RWPE1 (cell line): ENCODE measurements around the gene HOXD13.

Experiments
- CTCF ChIA-PET: fragments of 350-600 bp; sonication (Branson Sonifier 250); formaldehyde crosslinking; extraction: SDS; loops from one replicate; lab custom pipeline; 2021; lab: Yijun Ruan, JAX
- POLR2A ChIA-PET: fragments of 400-600 bp; formaldehyde crosslinking; extraction: SDS; loops from one replicate; lab custom pipeline; 2020; ENCODE audit warnings: antibody characterized with exemption; ENCODE audit not compliant: low non-redundant PET; lab: Yijun Ruan, JAX
- DNase-seq: peaks from one replicate; pipeline ENCODE4 v3.0.0; 2012; ENCODE audit warnings: low spot score
- H3K27ac ChIP-seq: fragments of 450-650 bp; 2 replicates; pipeline ENCODE4 v1.5.1; 2017
- TF ChIP-seq, protein P1 (sequence below): fragments of 450-650 bp; conservative IDR thresholded peaks from 2 replicates; pipeline ENCODE4 v1.5.1; 2017; ENCODE audit warnings: low read depth, mild to moderate bottlenecking

The HOXD13 gene

DNA sequence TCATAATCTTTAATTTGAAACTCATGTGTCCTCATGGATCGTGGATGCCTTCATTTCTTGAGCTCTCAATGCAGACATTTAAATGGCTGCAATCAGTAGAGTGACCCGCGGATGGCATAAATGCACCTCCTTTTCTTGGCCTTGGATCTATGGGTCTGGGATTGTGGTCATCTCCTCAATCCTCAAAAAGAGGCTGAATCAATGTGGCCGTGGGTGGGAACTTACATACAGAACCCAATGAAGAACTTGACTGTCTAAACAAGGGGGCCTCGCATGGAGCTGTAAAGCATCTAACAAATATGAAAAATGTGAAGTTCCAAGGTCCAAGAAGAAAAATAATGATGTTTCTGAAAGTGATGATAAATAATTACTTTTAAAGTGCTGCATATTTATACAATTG is 2.9 kb downstream of the HOXD13 start:
- CTCF ChIA-PET, result interaction anchor here (2.6 kb wide), 1 partner anchor 15 kb away, joined by 16 read pairs; no protein-coding TSS in a partner anchor
- POLR2A ChIA-PET, result no interaction called here
- TF ChIP-seq, protein P1, sequence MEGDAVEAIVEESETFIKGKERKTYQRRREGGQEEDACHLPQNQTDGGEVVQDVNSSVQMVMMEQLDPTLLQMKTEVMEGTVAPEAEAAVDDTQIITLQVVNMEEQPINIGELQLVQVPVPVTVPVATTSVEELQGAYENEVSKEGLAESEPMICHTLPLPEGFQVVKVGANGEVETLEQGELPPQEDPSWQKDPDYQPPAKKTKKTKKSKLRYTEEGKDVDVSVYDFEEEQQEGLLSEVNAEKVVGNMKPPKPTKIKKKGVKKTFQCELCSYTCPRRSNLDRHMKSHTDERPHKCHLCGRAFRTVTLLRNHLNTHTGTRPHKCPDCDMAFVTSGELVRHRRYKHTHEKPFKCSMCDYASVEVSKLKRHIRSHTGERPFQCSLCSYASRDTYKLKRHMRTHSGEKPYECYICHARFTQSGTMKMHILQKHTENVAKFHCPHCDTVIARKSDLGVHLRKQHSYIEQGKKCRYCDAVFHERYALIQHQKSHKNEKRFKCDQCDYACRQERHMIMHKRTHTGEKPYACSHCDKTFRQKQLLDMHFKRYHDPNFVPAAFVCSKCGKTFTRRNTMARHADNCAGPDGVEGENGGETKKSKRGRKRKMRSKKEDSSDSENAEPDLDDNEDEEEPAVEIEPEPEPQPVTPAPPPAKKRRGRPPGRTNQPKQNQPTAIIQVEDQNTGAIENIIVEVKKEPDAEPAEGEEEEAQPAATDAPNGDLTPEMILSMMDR, result no peak
- DNase-seq, result no peak
- no peak overlapping the region for H3K27ac ChIP-seq

- POLR2A ChIA-PET, result interaction anchor here (0.9 kb wide), 1 partner anchor 10 kb away, joined by 4 read pairs; the partner anchor contains the start of gene HOXD11
- DNase-seq, result no peak
- no peak overlapping the region for H3K27ac ChIP-seq
- TF ChIP-seq, protein P1, result no peak
- CTCF ChIA-PET, result interaction anchor here (0.6 to 2.6 kb wide), 9 partner anchors 8 to 1844 kb away, joined by 3 to 16 read pairs (median 4); no protein-coding TSS in a partner anchor
Measured at GRCh38 chr2:176096243-176096985, 3.9 kb downstream of the HOXD13 start.

- CTCF ChIA-PET, result interaction anchor here (0.6 to 2.6 kb wide), 21 partner anchors 9 to 1843 kb away, joined by 3 to 16 read pairs (median 4); no protein-coding TSS in a partner anchor
- DNase-seq, result peak; percentile 71
- peak overlapping the region; percentile 68 for H3K27ac ChIP-seq
- TF ChIP-seq, protein P1, result peak; percentile 91
- POLR2A ChIA-PET, result interaction anchor here (0.9 kb wide), 1 partner anchor 9 kb away, joined by 4 read pairs; the partner anchor contains the start of gene HOXD11
Measured at GRCh38 chr2:176096986-176097819, 4.7 kb downstream of the HOXD13 start.

GRCh38 chr2:176097820-176098365 is 5.4 kb downstream of the HOXD13 start:
- TF ChIP-seq, protein P1, result peak; percentile 46
- ChIA-PET CTCF (interaction anchor here (0.6 to 2.6 kb wide), 18 partner anchors 9 to 1404 kb away, joined by 3 to 16 read pairs (median 4); no protein-coding TSS in a partner anchor), POLR2A (interaction anchor here (0.9 kb wide), 1 partner anchor 9 kb away, joined by 4 read pairs; the partner anchor contains the start of gene HOXD11)
- DNase-seq, result no peak
- peak overlapping the region; percentile 68 for H3K27ac ChIP-seq

DNA sequence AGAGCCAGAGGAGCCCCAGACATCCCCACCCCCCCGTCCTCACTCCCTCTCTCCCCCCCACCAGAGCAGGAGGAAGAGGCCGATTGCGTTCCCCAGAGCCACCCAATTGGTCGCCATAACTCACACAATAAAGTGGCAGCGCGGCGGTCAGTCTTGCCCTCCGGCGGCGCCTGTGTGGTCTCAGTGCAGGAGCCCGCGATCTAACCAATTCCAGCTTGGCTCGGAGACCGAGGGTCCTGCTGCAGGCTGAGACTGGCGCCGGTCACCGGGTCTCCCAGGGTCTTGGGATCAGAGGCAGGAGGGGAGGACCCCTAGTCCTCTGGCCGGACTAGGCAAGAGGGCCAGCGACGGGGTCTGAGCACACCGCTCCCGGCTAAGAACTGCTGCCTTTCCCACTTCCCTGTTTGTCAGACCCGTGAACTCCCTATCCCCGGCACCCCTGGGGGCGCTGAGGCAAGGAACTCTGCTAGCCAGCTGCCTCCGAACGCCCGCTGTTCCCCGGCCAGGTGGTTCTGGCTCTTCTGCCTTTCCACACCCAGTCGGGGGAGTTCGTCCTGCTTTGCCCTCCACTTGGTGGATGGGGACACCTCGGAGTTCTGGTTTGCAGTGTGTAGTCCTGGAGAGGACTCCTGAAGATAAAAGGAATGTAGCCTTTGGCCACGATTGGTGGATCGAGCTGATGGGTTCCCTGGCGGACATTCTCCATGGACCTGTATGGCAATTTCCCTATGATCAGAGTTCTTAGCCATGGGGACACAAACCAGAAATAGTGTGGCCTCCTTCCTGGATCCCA is 6.0 kb downstream of the HOXD13 start:
- TF ChIP-seq, protein P1, result no peak
- ChIA-PET CTCF (interaction anchor here (0.6 to 2.0 kb wide), 7 partner anchors 10 to 847 kb away, joined by 3 to 10 read pairs (median 6); no protein-coding TSS in a partner anchor), POLR2A (no interaction called here)
- DNase-seq, result no peak
- H3K27ac ChIP-seq, result no peak overlapping the region
